ENCODE measurements around the gene GAPT. TPM values are rescaled to one million over a fixed set of nuclear protein-coding genes. Genes with fewer than 3 reads are reported as not detected.

Gene GAPT
- total RNA-seq, result not detected in 2 replicates

DNA sequence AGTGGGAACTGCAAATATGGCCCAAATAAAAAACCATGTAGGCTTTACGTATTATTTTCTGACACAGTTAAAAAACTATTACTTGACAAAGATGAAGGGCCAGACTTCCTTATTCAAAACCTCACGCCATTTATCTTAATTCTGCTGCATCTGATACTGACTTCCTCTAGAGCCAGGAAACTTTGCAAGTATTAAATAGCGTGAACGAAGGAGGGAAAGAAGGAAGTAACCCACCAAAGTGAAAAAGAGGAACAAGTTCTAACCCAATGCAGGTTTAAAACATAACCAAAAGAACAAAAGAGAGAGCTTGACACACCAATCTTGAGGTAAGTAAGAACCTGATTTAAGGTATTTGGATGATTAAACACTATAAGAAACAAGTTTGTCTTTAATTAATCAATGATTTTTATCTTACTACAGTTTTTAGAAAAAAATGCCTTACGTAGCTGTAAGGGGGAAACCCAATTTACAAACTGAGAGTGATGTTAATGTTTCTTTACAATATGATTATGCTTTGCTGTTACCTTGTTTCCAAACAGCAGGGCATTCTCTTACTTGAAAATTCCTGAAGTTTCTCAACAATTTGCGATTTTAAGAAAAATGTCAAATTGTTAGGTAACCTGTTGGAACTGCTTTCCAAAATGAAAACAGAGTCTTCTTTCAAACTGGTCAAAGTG is at the start of gene GAPT:
TSS of gene GAPT (plus strand) at position 220 of the 677 bp plus-strand sequence. CDS start 3,102 bp downstream, outside the sequence.

DNA sequence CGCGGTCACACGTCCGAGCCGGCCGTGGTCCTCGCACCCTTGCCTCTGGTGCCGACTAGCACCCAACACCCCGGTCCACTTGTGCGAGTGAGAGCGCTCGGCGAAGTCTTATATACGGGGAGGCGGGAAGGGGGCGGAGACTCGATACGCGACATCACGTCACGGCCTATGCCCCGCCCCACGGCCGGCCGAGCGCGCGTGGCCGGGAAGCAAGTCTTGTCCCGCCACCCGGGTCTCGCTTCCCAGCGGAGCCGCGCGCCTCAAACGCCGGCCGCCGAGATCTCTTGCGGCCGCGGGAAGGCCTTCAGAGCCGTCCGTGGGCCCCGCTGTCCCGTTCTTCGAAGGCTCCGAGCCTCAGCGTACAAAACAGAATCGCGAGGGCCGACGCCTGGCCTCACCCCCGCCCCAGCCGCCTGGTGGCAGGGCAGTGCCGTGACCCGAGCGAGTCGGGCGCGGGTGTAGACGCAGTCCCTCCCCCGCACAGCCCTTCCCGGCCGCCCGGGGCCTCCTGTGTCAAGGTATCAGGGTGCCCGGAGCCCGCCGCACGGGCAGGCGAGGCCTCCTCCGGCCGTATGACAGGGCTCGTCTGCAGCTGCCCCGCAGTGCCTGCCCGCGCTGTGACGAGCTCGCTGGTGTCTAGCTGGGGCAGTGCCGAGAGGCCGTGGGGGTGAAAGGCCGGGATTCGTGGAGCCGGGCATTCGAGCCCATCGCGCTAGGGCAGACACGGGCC is 31.1 kb upstream of the GAPT start, which contains the start of gene PLK2:
TSS of gene PLK2 (minus strand) at position 85 of the 730 bp plus-strand sequence. CDS start 127 bp downstream, outside the sequence.

Other genes with a start within 250 kb of the GAPT start
- 298 and 487 TPM in 2 replicates for gene PLK2, start 31.3 kb upstream of the GAPT start, total RNA-seq
- not detected in 2 replicates for gene RAB3C, start 91.6 kb downstream of the GAPT start, total RNA-seq